ENCODE data around the gene GCN1. TPM values are rescaled to one million over a fixed set of nuclear protein-coding genes. Genes with fewer than 3 reads are reported as not detected.

The GCN1 gene
- total RNA-seq, 1 donor from 2014 or later = 62.4 TPM

DNA sequence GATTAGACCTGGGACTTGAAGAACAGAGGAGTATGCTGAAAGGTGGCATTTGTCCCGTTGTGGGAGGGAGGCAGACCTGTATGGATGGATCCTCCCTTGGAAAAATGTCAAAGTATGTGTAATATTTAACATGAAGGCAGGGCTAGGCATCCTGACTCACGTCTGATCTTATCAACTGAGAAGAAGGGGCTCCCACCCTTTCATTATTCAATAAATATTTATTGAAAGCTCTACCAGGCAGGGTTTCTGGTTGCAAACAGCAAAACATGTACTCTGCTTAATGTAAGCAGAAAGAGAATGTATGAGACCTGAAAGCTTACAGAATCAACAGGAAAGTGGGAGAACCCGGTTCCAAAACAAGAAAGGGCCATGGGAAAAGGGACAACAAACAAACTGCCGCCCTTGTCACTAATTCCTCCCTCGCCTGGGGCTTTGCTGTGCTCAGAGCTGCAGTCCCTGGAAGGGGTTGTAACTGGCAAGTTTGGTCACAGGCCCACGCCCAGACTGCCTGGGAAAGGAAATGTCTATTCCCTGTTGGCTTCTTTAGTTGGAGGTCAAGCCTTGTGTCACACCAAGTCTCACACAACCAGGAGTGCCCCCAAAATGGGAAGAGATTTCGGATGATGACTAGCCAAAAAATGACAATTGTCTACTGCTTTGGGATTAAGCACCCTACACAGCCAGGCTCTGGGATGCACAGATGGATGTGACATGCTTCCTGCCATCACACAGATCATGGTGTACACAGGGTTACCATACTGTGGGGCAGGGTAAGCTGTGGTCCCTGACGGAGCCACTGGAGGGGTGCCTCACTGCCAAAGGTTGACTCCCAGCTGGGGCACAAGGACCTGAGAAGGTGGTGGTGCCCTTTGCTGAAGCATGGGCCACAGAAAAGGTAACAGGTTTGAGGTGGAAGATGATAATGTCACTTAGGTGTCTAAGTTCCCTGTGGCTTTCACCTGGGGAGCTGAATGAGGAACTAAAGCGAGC is 114.8 kb downstream of the GCN1 start:
- DNase-seq (ENCODE audit: low spot score in 2 of 2) (no peak), FAIRE-seq (no peak)

DNA sequence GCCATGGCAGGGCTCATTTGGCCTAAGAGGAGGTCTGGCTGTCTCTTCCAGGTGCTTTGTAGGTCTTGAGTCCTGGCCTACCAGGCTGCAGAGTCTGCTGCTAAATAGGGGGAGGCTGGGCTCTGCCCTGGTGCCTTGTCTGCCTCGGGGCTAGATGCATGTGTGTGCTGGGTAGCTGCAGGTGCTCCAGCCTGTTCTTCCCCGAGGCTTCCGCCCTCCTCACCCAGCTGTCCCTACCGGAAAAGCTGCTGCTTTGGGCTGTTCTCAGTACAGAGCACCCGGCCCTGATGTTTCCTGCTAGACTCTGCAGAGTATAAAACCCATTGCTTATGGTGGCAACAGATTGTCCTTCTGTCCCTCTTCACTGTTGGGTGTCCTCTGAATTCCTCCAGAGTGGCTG is 115.6 kb downstream of the GCN1 start:
- DNase-seq (ENCODE audit: low spot score in 2 of 2) = no peak
- no peak for FAIRE-seq

DNA sequence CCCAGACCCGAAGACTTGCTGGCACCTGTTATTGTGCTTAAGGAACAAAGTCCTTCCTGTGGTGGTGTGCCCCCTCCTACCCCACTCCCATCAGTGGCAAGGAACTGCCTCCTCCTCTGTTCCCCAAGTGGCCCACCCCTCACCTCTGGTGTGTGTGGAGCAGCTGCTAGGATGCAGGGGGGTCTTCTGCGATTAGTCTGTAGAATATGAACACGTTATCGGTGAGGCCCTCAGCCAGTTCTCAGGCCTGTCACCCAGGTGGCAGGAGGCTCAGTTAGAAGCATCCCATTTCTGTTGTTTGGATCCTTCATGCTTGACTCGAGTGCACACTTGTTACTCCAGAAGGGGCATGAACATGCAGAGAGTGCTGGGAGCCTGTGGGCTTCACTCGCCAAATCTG is 117.3 kb downstream of the GCN1 start:
- FAIRE-seq (no peak), DNase-seq (ENCODE audit: low spot score in 2 of 2) (no peak)

Small RNA genes within 50 kb of the gene (small RNA-seq; reads per million reads assigned to genes)
- not detected for gene MIR4498

Other genes starting within 250 kb of the GCN1 start
- 24.5 TPM for gene BICDL1, start 205.5 kb downstream of the GCN1 start, total RNA-seq
- 37.5 TPM for gene RAB35, start 78.0 kb downstream of the GCN1 start, total RNA-seq
- 1,889 TPM for gene RPLP0, start 6.4 kb upstream of the GCN1 start, total RNA-seq
- gene PXN, start 71.0 kb upstream of the GCN1 start, total RNA-seq = 2.4 TPM
- under 0.01 TPM for gene RNU4-2, start 97.2 kb upstream of the GCN1 start, total RNA-seq
- under 0.01 TPM for gene RNU4-1, start 98.5 kb upstream of the GCN1 start, total RNA-seq
- 4.1 TPM for gene SIRT4, start 107.6 kb upstream of the GCN1 start, total RNA-seq
- gene PLA2G1B, start 133.1 kb upstream of the GCN1 start, total RNA-seq = not detected
- gene MSI1, start 174.4 kb upstream of the GCN1 start, total RNA-seq = 6.9 TPM
- 489 TPM for gene COX6A1, start 243.4 kb upstream of the GCN1 start, total RNA-seq